HG03342 (cell line): Measurements from ENCODE around the gene FBXL14.

Experiments used
- ATAC-seq: cut with Tn5 transposase; IDR thresholded peaks from one replicate; pipeline ENCODE4 v1.9.1; 2021; ENCODE audit warnings: mild to moderate bottlenecking, moderate library complexity; ENCODE audit not compliant: unreplicated experiment

Gene FBXL14

GRCh38 chr12:1540690-1541089 lies 53.7 kb downstream of the FBXL14 start:
- ATAC-seq = no peak

- no peak for ATAC-seq
Observed at GRCh38 chr12:1539135-1539534, 55.2 kb downstream of the FBXL14 start.

- ATAC-seq = no peak
Observed at GRCh38 chr12:1536817-1537216, 57.6 kb downstream of the FBXL14 start.

GRCh38 chr12:1534748-1535147 lies 59.6 kb downstream of the FBXL14 start:
- no peak for ATAC-seq

- ATAC-seq = peak; percentile 50
Observed at GRCh38 chr12:1533602-1534304, 60.6 kb downstream of the FBXL14 start.

GRCh38 chr12:1533205-1533601 lies 61.2 kb downstream of the FBXL14 start:
- peak; percentile 24 for ATAC-seq

- no peak for ATAC-seq
Observed at GRCh38 chr12:1532375-1533165, 61.8 kb downstream of the FBXL14 start.

GRCh38 chr12:1531654-1532374 lies 62.6 kb downstream of the FBXL14 start:
- ATAC-seq = no peak

- ATAC-seq = no peak
Observed at GRCh38 chr12:1531153-1531653, 63.2 kb downstream of the FBXL14 start.

GRCh38 chr12:1530592-1531152 lies 63.7 kb downstream of the FBXL14 start:
- no peak for ATAC-seq

GRCh38 chr12:1529862-1530591 lies 64.4 kb downstream of the FBXL14 start:
- no peak for ATAC-seq

GRCh38 chr12:1529228-1529861 lies 65.0 kb downstream of the FBXL14 start:
- ATAC-seq = no peak

- ATAC-seq = no peak
Observed at GRCh38 chr12:1528791-1529190, 65.6 kb downstream of the FBXL14 start.

GRCh38 chr12:1527789-1528188 lies 66.6 kb downstream of the FBXL14 start:
- ATAC-seq = no peak

- ATAC-seq = no peak
Observed at GRCh38 chr12:1525858-1526257, 68.5 kb downstream of the FBXL14 start.

GRCh38 chr12:1523558-1524050 lies 70.8 kb downstream of the FBXL14 start:
- ATAC-seq = no peak

- no peak for ATAC-seq
Observed at GRCh38 chr12:1523046-1523445, 71.3 kb downstream of the FBXL14 start.

- no peak for ATAC-seq
Observed at GRCh38 chr12:1519642-1520041, 74.7 kb downstream of the FBXL14 start.

- no peak for ATAC-seq
Observed at GRCh38 chr12:1518591-1519516, 75.5 kb downstream of the FBXL14 start.
